ENCODE results near the gene TGM2.

GRCh38 chr20:38106461-38106860 is 58.6 kb downstream of the TGM2 start:
- no peak for TF ChIP-seq POLR2A (IDR thresholded peaks at IDR 0.05)
- no peak for TF ChIP-seq CTCF (IDR thresholded peaks at IDR 0.05)
